Thymus (tissue), 11 donors: ENCODE results near the gene CCDC170. TPM values are rescaled to one million over a fixed set of nuclear protein-coding genes. Genes with fewer than 3 reads are reported as not detected.

Experiments used
- DNase-seq, 9 donors: peaks; one replicate each; pipeline ENCODE4 v3.0.0-alpha.2; 2013; ENCODE audit warnings: low spot score in 9 of 9, low read depth in 6 of 9, missing footprints in 1 of 9
- H3K27ac ChIP-seq, 2 donors: one replicate each; pipeline ENCODE4 v1.5.1; 2013; ENCODE audit warnings: control low read depth in 1 of 2, low read depth in 1 of 2, low read length in 1 of 2, mild to moderate bottlenecking in 1 of 2, moderate library complexity in 1 of 2
- H3K27me3 ChIP-seq, 2 donors: one replicate each; pipeline ENCODE4 v1.5.1; 2013; ENCODE audit warnings: low read length in 1 of 2; ENCODE audit not compliant: control insufficient read depth in 2 of 2, insufficient read depth in 1 of 2
- H3K36me3 ChIP-seq, 2 donors: one replicate each; pipeline ENCODE4 v1.5.1; 2013; ENCODE audit warnings: low read length in 1 of 2, mild to moderate bottlenecking in 1 of 2, moderate library complexity in 1 of 2; ENCODE audit not compliant: control insufficient read depth in 2 of 2, insufficient read depth in 2 of 2
- H3K4me1 ChIP-seq, 2 donors: one replicate each; pipeline ENCODE4 v1.5.1; 2013; ENCODE audit warnings: low read length in 2 of 2; ENCODE audit not compliant: control insufficient read depth in 2 of 2, insufficient read depth in 2 of 2
- H3K4me3 ChIP-seq, 2 donors: one replicate each; pipeline ENCODE4 v1.5.1; 2013; ENCODE audit warnings: low read length in 2 of 2, control low read depth in 1 of 2, mild to moderate bottlenecking in 1 of 2
- H3K9me3 ChIP-seq, 2 donors: one replicate each; pipeline ENCODE4 v1.5.1; 2013; ENCODE audit warnings: low read length in 1 of 2, mild to moderate bottlenecking in 1 of 2; ENCODE audit not compliant: control insufficient read depth in 2 of 2, insufficient read depth in 1 of 2
- WGBS: extraction: QIAGEN DNeasy Blood & Tissue Kit; methylation state at CpG from one replicate; pipeline ENCODE4 v1.1.7; 2013; 5-methylcytosine and 5-hydroxymethylcytosine counted together
- polyA plus RNA-seq: library from polyadenylated mRNA; stranded (reverse); fragments of 200-250 nt; gene quantifications from one replicate; pipeline ENCODE4 v1.2.3, GENCODE V29; 2013
- total RNA-seq: library from RNA; stranded (reverse); fragments of 120-200 nt; gene quantifications from one replicate; pipeline ENCODE4 v1.2.4, GENCODE V29; 2013
- donor health status: healthy.

CCDC170 gene
- total and polyA plus RNA-seq, 2 donors, result 0.21 to 0.66 TPM

DNA sequence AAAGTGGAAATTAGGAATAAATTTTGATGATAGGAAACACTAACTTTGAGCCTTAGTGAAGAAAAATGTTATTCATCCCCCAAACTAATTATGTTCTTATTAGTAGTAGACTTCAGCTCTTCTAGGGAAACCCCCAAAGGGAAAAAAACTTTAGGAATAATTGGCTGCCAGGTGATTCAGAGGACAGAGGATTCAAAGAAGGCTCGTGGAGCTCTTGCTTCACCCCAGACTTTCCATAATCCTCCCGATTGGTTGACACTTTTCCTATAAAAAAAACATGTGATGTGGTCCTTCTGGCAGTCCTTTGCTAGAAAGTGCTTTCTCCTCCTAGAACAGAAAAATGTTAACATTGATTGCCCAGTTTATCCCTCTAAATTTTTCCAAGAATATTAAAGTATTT lies 5.6 kb upstream of the CCDC170 start:
- WGBS, result 96% methylated on average over 2 of the region's 2 CpGs
- Histone ChIP-seq H3K27me3 (peaks cover 0 to 14% of the 10 kb centered on the region in 2 donors), H3K4me3 (no peak overlapping the region), H3K36me3 (no peaks in the 10 kb centered on the region), H3K9me3 (no peaks in the 10 kb centered on the region), H3K4me1 (peaks cover 0 to under 1% of the 10 kb centered on the region in 2 donors), H3K27ac (no peak overlapping the region)
- DNase-seq, result no peak

DNA sequence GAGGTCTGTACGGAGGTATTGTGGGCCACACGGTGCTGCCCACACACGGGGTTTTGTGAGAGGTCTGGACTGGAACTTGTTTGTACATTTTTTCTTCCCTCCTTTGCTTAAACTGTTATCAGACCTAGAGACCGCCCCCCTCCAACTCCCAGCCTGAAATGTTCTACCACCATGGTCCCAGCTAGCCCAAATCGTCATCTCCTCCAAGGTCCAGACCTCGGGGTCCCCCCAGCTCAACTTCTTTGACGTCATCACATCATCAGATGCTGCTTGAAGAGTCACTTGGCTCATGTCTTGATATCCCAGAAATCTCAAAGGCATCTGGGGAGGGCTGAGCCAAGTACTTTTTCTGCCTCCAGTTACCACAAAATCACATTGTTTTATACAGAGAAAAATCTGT lies 2.8 kb upstream of the CCDC170 start:
- Histone ChIP-seq H3K4me1 (peaks cover 3 to 13% of the 10 kb centered on the region in 2 donors), H3K9me3 (no peaks in the 10 kb centered on the region), H3K27me3 (peaks cover 22 to 38% of the 10 kb centered on the region in 2 donors), H3K4me3 (no peak overlapping the region), H3K36me3 (no peaks in the 10 kb centered on the region), H3K27ac (no peak overlapping the region)
- WGBS, result 95% methylated on average over 7 of the region's 7 CpGs
- no peak for DNase-seq

GRCh38 chr6:151493161-151493803 lies 535 bp upstream of the CCDC170 start:
- peaks cover 24 to 38% of the 10 kb centered on the region in 2 donors for H3K27me3 ChIP-seq
- 63% methylated on average over 16 of the region's 16 CpGs for whole genome bisulfite sequencing
- no peaks in the 10 kb centered on the region for H3K36me3 ChIP-seq
- no peaks in the 10 kb centered on the region for H3K9me3 ChIP-seq
- H3K4me1 ChIP-seq, result peaks cover 3 to 13% of the 10 kb centered on the region in 2 donors
- H3K4me3 ChIP-seq, result peak overlapping the region; percentile 25 to 45
- no peak for DNase-seq
- H3K27ac ChIP-seq, result no peak overlapping the region

DNA sequence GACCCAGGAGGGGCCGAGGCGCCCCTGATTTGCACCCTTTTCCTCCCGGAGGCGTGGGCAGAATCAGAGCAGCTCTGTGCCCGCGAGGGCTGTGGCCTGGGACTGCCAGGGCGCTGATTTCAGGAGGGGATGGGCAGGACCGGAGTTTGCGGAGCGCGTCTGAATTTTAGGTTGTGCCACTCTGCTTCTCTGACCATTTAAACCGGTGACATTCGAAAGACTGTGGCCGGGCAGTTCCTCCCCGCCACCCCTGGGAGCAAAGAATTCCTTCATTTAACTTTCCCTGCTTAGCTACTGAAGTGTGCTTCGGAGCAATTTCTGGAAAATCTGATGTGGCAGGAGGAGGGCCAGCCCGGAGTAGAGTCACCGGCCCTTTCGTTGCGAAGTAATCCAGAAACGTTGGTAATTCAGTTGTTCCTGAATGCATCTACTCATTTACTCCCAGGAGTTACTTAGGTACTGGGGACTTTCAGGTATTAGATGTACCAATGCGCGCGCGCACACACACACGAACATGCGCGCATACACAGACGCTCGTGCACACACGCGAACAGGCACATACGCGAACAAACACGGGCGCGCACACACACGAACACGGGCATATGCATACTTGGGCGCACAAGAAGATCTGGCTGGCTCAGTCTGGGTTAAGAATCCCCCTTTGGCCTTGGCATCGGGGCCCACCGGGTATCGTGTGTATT lies 568 bp downstream of the CCDC170 start:
- peaks cover 24 to 38% of the 10 kb centered on the region in 2 donors for H3K27me3 ChIP-seq
- no peaks in the 10 kb centered on the region for H3K36me3 ChIP-seq
- no peaks in the 10 kb centered on the region for H3K9me3 ChIP-seq
- peaks cover 3 to 13% of the 10 kb centered on the region in 2 donors for H3K4me1 ChIP-seq
- DNase-seq, result peak in 3 of 9 donors; percentile 22 to 49 (median 30)
- H3K4me3 ChIP-seq, result peak overlapping the region; percentile 38 to 45
- no peak overlapping the region for H3K27ac ChIP-seq
- WGBS, result 3% methylated on average over 43 of the region's 43 CpGs

DNA sequence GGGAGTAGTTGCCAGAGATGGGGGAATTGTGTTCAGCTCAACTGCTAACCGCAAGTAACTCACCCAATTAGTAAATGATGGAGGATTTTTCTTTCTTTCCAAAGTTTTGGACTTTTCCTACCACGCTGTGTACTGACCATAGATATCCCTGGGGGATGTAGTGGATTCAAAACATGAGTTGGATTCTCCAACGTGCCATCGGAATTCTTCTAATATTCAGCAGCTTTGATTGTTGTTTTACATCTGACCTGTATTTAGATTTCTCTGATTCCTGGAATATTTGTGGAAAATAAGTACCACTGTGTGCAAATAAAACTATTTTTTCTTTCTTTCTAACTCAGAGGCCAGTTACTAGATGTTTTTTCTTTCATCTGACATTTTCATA lies 1.1 kb downstream of the CCDC170 start:
- Histone ChIP-seq H3K27ac (no peak overlapping the region), H3K36me3 (no peaks in the 10 kb centered on the region), H3K4me1 (peaks cover 3 to 13% of the 10 kb centered on the region in 2 donors), H3K27me3 (peaks cover 24 to 38% of the 10 kb centered on the region in 2 donors), H3K9me3 (no peaks in the 10 kb centered on the region), H3K4me3 (peak overlapping the region; percentile 38 to 45)
- WGBS, result 76% methylated on average over 4 of the region's 4 CpGs
- no peak for DNase-seq

DNA sequence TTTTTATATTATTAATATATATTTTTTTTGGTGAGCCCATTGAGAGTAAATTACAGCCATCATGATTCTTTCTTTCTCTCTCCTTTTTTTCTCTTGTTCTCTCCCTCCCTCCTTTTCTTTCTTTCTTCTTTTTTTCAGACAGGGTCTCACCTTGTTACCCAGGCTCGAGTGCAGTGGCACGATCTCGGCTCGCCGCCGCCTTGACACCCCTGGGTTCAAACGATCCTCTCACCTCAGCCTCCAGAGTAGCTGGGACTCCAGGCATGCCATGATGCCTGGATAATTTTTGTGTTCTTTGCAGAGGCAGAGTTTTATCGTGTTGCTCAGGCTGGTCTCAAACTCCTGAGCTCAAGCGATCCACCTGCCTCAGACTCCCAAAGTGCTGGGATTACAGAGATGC lies 1.6 kb downstream of the CCDC170 start:
- H3K36me3 ChIP-seq, result no peaks in the 10 kb centered on the region
- 99% methylated on average over 9 of the region's 9 CpGs for WGBS
- H3K4me3 ChIP-seq, result no peak overlapping the region
- no peak overlapping the region for H3K27ac ChIP-seq
- no peak for DNase-seq
- peaks cover 24 to 38% of the 10 kb centered on the region in 2 donors for H3K27me3 ChIP-seq
- no peaks in the 10 kb centered on the region for H3K9me3 ChIP-seq
- H3K4me1 ChIP-seq, result peaks cover 3 to 13% of the 10 kb centered on the region in 2 donors

GRCh38 chr6:151497905-151498304 lies 4.1 kb downstream of the CCDC170 start:
- Histone ChIP-seq H3K4me1 (peaks cover 3 to 13% of the 10 kb centered on the region in 2 donors), H3K36me3 (no peaks in the 10 kb centered on the region), H3K27me3 (peaks cover 24 to 27% of the 10 kb centered on the region in 2 donors), H3K27ac (no peak overlapping the region), H3K4me3 (no peak overlapping the region), H3K9me3 (no peaks in the 10 kb centered on the region)
- DNase-seq, result no peak

DNA sequence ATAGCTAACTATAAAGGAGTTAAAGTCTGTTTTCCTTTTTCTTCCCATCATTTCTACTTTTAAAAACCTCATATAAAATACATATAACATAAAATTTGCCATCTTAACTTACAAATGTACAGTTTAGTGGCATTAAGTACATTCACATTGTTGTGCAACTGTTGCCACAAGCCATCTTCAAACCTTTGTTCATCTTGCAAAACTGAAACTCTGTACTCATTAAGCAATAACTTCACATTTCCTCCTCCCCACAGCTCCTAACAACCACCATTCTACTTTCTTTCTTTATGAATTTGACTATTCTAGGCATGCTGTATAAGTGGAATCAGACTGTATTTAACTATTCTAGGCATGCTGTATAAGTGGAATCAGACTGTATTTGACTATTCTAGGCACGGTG lies 4.5 kb downstream of the CCDC170 start:
- H3K4me3 ChIP-seq, result no peak overlapping the region
- peaks cover 23 to 24% of the 10 kb centered on the region in 2 donors for H3K27me3 ChIP-seq
- H3K4me1 ChIP-seq, result peaks cover 3 to 12% of the 10 kb centered on the region in 2 donors
- 94% methylated on average over 1 of the region's 1 CpG for WGBS
- H3K9me3 ChIP-seq, result no peaks in the 10 kb centered on the region
- no peak for DNase-seq
- H3K27ac ChIP-seq, result no peak overlapping the region
- no peaks in the 10 kb centered on the region for H3K36me3 ChIP-seq

DNA sequence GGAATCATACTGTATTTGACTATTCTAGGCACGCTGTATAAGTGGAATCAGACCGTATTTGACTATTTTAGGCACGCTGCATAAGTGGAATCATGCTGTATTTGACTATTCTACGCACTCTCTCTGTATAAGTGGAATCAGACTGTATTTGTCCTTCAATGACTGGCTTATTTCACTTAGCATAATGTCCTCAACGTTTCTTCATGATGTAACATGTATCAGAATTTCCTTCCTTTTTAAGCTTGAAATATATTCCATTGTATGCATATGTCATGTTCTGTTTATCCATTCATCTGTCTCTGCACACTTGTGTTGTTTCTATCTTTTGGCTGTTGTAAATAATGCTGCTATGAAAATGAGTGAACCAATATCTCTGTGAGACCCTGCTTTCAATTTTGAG lies 5.7 kb downstream of the CCDC170 start:
- peaks cover 11% of the 10 kb centered on the region in 2 donors for H3K27me3 ChIP-seq
- DNase-seq, result no peak
- no peak overlapping the region for H3K4me3 ChIP-seq
- H3K27ac ChIP-seq, result no peak overlapping the region
- 74% methylated on average over 5 of the region's 5 CpGs for WGBS
- H3K4me1 ChIP-seq, result peaks cover 0 to 2% of the 10 kb centered on the region in 2 donors
- no peaks in the 10 kb centered on the region for H3K9me3 ChIP-seq
- H3K36me3 ChIP-seq, result no peaks in the 10 kb centered on the region
